Stimulated activated CD4-positive, alpha-beta T cell treated with anti-CD3 and anti-CD28 coated beads, Interleukin-2, amount 100 ng/mL, for 24 hours (primary cell): ENCODE measurements around the gene MTG2.

Experiments used
- DNase-seq, 2 donors: peaks; one replicate each; pipeline ENCODE4 v3.0.0-alpha.2; 2020

Gene MTG2

GRCh38 chr20:62236766-62237513, 54.1 kb downstream of the MTG2 start:
- no peak for DNase-seq

GRCh38 chr20:62237514-62237800, 54.6 kb downstream of the MTG2 start:
- no peak for DNase-seq

GRCh38 chr20:62237801-62238568, 55.2 kb downstream of the MTG2 start, which contains the start of gene OSBPL2:
Gene OSBPL2 (plus strand): TSS chr20:62238521. CDS start chr20:62256185, 17,664 bp downstream.
- DNase-seq: peak; percentile 100

GRCh38 chr20:62238569-62239277, 55.9 kb downstream of the MTG2 start:
- peak in 1 of 2 donors; percentile 12 for DNase-seq

GRCh38 chr20:62239278-62239879, 56.6 kb downstream of the MTG2 start:
- no peak for DNase-seq

GRCh38 chr20:62240020-62240685, 57.3 kb downstream of the MTG2 start:
- DNase-seq: no peak

- DNase-seq: no peak
These were observed 58.7 kb downstream of the MTG2 start for GRCh38 chr20:62241506-62241905.

GRCh38 chr20:62242176-62242575, 59.3 kb downstream of the MTG2 start:
- DNase-seq: no peak

GRCh38 chr20:62243106-62243505, 60.3 kb downstream of the MTG2 start:
- DNase-seq: no peak

- no peak for DNase-seq
These were observed 61.2 kb downstream of the MTG2 start for GRCh38 chr20:62243906-62244515.

GRCh38 chr20:62244644-62245108, 61.8 kb downstream of the MTG2 start:
- no peak for DNase-seq

GRCh38 chr20:62245911-62246280, 63.1 kb downstream of the MTG2 start:
- no peak for DNase-seq

GRCh38 chr20:62246431-62246830, 63.6 kb downstream of the MTG2 start:
- no peak for DNase-seq

- DNase-seq: no peak
These were observed 64.2 kb downstream of the MTG2 start for GRCh38 chr20:62246872-62247652.

GRCh38 chr20:62248890-62249560, 66.2 kb downstream of the MTG2 start:
- DNase-seq: no peak

GRCh38 chr20:62252342-62252966, 69.6 kb downstream of the MTG2 start:
- DNase-seq: no peak
